HG03378 (cell line): ENCODE measurements around the gene SLC5A2.
"Not testable (repeated sequence)": the region's sequence is repeated elsewhere in the genome, so short reads cannot be mapped to it uniquely, and the experiment has no call there.

Experiments used
- ATAC-seq: cut with Tn5 transposase; IDR thresholded peaks from one replicate; pipeline ENCODE4 v1.9.1; 2021; ENCODE audit warnings: mild to moderate bottlenecking, moderate library complexity; ENCODE audit not compliant: unreplicated experiment

The SLC5A2 gene

DNA sequence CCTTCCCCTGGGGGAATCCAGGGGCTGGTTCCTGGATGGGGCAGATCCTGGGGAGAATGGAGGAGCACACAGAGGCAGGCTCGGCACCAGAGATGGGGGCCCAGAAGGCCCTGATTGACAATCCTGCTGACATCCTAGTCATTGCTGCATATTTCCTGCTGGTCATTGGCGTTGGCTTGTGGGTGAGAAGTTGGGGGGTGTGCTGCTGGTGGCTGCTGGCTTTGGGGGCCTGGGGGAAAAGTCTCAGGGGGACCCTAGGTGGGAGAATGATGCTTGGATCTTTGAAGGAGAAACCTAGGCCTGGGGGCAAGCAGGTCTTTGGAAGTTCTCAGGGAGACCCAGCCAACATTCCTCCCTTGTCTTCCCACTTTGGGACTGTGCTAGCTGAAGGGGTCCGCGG is at the start of gene SLC5A2:
TSS of gene SLC5A2 (plus strand) at position 43 of the 400 bp plus-strand sequence. CDS start at position 57, 14 bp downstream.
- no peak for ATAC-seq

DNA sequence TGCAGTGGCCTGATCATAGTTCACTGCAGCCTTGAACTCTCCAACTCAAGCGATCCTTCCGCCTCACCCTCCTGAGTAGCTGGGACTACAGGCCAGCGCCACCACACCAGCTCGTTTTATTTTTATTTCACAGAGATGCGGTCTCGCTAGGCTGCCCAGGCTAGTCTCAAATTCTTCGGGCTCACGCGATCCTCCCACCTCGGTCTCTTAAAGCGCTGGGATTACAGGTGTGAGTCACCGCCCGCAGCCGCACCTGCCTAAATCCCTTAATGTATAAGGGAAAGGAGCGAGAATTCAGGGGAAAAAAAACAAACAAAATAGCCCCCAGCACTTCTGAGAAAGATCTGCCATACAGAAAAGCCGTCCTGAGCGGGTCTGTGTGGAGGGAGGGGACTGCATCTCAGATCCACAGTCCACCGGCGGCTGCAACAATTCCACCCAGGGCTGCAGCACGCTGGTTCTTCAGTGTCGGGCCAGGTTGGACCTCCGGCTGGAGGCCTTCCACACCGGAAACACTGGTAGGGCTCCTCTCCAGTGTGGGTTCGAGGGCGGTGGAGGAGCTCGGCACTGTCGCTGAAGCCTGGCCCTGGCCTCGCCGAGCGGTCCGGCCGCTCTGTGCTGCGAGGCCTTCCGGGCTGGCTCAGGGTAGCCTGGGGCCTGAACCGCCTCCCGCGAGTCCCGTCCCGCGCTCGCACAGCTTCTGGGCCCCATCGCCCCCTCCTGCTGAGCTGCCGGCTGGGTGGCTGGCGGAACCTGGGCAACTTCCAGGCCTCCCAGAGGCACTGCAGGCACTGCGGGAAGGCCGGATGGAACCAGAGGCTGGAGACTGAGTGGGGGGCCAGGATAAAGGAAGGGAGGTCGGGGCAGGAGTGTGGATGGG is 47.3 kb upstream of the SLC5A2 start:
- ATAC-seq: no peak

DNA sequence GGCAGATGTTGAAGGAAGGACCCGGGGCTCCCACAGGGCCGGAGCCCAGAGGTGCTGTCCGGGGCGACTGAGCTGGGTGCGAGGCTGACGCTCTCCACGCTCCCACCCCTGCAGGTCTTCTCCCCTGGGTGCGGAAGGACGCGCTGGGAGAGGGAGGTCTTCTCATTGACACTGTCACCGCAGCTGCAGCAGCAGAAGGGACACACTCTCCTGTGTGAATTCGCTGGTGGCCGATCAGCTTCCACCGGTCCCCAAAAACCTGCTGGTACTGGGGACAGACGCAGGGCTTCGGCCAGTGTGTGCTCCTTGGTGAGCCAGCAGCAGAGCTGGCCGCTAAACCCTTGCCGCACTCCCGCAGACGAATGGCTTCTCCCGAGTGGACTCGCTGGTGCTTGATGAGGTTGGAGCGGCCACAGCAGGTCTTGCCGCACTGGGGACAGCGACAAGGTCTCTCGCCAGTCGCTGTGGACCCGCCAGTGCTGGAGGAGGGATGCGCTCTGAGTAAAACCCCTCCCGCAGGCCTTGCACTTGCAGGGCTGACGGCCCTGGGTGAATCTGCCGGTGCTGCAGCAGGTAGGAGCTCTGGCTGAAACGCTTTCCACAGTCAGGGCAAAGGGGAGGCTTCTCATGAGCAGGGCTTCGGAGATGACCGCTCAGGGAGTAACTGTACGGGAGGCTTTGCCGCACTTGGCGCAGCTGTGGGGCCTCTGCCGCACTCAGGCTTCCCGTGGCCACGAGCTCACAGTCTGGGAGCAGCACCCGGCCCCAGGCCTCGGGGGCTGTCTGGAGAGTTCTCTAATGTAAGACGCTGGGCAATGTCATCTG is 46.5 kb upstream of the SLC5A2 start:
- ATAC-seq: no peak

DNA sequence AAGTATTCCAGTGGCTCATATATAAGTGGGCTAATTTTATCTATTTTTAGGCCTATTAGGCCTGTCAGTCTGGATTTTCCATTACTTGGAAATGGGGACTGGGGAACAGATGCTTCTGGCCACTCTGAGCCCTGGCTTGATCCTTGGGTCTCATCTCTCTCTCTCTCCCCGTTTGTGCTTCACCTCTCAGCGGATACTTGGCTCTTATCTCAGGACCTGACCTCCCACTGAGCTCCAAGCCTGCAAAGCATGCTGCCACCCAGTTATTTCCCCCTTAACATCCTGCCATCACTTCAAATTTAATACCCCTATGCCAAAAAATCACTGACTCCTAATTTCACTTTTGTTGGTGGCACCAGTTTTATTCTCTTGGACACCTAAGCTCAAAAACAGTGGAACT is 44.5 kb upstream of the SLC5A2 start:
- ATAC-seq: no peak

DNA sequence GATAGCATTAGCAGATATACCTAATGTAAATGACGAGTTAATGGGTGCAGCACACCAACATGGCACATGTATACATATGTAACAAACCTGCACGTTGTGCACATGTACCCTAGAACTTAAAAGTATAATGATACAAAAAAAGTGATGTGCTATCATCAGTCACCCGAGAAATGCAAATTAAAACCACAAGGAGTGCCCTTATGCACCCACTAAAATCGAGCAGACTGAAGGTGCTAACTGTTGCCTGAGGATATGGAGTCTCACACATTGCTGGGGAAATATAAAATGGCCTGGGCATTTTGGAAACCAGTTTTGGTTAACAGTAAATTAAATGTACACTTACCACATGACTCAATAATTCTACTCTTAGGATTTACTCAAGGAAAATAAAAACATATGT is 43.9 kb upstream of the SLC5A2 start:
- not testable (repeated sequence) for ATAC-seq

DNA sequence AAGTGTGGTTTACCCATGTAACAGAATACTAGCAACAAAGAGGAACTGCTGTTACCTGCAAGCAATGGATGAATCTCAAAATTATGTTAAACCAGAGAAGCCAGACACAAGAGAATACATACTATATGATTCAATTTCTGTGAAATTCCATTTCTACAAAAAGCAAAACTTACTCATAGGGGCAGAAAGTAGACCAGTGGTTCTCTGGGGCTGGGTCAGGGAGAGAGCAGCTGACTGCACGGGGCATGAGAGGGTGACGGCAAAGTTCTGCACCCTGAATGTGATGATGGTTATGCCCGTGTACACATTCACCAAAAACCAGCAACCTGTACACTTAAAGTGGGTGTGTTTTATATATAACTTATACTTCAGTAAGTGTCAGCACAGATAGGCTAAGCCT is 43.4 kb upstream of the SLC5A2 start:
- ATAC-seq: no peak

DNA sequence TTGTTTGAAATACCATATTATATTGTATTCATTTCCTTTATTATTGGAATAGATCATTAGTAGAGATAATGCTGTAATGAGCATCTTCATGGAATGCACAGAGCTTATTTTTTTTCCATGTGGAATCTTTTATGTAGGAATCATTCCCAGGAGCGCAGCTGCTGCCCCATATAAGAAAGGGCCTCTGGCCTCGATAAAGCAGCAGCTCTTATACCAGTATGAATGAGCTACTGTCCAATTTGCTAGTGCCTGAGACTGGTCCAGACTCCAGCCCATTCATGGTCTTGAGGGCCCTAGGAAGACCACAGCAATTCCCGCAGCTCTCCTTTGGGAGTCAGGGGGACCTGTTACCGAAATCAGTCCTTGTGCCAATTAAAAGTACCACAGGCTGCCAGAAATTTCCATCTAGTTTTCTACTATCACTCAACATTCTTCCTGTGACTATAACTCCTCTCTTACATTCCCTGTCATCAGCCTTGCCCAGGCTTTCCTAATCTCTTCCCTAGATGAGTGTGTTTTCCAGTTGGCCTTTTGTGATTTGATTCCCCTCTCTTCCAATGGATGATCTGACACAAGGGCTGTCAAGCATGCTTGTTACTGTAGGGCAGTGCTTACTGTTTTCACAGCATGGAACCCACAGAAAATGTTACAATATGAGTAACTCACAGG is 42.3 kb upstream of the SLC5A2 start:
- ATAC-seq: no peak

DNA sequence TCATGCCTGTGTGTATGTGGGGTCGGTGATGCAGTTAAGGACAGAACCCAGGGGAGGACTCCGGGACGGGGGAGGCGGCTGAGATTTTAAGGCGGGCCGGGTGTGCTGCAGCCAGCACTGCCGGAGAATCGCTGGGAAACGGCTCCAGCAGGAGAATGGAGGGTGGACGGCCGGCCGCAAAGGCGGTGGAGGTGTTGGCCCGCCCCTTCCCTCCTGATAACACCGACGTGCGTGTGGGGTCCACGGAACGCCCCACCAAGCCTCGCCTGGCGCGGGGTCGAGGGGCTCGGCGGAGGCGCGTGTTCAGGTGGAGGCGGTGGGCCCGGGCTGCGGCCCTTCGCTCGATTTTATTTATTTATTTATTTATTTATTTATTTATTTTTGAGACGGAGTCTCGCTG is 41.0 kb upstream of the SLC5A2 start:
- ATAC-seq: no peak

DNA sequence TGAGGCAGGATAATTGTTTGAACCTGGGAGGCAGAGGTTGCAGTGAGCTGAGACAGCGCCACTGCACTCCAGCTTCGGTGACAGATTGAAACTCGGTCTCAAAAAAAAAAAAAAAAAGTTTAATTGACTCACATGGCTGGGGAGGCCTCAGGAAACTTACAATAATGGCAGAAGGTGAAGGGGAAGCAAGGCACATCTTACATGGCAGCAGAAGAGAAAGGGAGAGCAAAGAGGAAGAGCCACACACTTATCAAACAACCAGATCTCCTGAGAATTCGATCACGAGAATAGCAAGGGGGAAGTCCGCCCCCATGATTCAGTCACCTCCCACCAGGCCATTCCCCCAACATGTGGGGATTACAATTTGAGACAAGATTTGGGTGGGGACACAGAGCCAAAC is 37.0 kb upstream of the SLC5A2 start:
- ATAC-seq: not testable (repeated sequence)

DNA sequence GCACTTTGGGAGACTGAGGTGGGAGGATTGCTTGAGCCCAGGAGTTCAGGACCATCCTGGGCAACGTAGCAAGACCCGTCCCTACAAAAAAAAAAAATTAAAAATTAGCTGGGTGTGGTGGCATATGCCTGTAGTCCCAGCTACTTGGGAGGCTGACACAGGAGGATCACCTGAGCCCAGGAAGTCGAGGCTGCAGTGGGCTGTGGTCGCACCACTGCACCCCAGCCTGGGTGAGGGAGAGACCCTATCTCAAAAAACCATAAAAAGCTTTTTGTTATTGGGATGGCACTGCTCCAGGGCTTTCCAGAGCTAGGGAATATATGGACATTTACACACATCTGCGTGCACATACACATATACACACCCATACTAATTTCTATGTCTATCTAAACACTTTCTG is 31.7 kb upstream of the SLC5A2 start:
- no peak for ATAC-seq

DNA sequence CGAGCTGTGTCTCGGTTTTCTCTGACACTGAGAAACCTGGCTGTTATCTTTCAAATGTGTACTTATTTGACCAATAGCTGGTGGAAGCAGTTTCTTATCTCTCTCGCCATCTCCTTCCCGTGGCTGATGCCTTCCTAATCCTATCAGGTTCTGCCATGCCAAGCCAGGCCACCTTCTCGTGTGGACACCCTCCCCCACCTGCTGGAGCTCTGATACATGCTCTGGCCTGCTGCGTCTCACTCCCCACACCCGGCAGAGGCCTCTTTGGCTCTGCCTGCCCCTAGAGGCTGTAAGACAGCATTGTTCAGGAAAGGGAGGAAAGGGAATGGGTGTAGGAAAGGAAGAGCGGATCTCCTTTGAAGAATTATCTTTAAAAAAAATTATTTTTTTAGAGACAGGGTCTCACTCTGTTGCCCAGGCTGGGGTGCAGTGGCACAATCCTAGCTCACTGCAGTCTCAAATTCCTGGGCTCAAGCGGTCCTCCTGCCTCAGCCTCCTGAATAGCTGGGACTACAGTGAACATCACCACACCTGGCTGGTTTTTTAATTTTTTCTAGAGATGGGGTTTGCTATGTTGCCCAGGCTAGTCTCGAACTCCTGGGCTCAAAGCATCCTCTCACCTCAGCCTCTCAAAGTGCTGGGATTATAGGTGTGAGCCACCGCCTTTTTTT is 31.1 kb upstream of the SLC5A2 start:
- no peak for ATAC-seq

DNA sequence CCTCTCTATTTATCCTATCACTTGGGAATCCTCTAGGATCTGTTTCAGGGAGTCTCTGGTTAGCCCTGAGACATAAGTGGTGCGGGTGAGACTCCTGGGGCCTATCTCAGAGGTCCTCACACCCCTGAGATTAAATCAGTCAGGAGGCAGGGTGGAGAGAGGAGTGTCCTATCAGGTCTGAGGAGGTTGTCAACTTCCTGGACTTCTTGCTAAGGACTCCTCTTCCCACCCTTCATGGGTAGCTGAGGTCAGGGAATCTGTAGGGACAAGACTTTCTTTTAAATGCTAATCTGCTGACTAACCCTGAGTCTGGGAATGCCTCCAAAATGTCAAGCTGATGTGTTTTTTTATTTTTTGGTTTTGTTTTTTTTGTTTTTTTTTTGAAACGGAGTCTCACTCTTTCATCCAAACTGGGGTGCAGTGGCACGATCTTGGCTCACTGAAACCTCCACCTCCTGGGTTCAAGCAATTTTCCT is 30.3 kb upstream of the SLC5A2 start:
- no peak for ATAC-seq

DNA sequence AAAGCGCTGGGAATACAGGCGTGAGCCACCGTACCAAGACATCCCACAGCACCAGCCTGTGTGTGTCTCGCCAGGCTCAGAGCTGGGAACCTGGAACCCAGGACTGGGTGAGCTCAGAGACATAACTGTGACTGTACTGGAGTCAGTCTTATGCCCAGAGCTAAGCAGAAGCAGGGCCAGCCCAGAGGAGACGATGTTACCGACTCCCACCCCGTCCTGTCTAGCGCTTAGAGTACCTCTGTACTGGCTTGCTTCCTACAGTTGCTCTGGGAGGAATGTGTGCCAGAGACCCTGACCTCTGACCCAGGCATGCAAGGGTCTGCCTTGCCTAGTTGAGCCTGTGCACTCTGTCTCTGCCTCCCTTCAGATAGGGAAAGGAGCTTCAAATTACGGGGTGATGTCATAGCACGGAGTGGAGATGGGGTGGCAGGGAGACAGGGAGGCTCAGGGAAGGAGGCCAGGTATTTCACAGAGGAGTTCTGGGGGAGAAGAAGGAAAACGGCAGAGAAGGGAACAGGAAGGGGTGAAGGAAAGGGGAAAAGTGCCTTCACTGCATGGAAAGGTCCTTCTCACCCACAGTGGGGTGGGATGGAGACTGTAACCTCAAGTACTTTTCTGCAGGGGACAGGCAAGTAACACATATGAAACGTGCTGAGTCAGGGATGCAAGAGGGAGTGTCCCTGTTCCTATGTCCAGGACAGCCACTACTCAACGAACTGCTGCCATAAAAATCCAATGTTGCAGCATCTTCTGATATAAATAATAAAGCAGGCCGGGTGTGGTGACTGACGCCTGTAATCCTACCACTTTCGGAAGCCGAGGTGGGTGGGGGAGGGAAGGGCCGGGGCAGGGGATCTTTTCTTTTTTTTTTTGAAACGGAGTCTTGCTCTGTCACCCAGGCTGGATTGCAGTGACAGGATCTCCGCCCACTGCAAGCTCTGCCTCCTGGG is 29.4 kb upstream of the SLC5A2 start:
- no peak for ATAC-seq

DNA sequence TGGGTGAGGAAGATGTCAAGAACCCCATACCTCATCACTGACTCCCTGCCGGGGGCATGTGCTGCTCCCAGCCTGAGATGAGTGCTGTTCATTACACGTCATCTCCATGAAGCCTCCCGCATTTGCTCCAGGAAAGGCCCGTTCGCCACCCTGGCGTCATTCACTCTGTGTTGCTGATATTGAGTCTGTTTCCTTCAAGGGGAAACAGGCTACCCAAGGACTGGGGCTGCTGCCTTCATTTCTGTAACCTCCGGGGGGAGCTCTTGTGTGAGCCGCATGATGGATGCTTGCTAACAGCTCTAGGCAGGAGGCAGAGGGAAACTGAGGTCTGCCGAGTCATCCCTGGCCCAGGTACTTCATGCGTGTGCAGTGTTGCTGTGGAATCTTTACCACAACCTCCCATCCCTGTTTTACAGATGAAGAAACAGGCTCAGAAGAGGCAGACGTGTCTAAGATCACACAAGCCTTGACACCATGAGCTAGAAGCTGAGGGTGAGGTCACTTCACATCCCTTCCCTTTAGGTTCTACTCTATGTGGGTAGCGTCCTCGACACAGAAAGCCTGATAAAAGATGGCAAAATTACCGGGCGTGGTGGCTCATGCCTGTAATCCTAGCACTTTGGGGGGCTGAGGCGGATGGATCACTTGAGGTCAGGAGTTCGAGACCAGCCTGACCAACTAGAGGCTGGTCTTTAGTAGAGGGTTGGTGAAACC is 27.2 kb upstream of the SLC5A2 start:
- ATAC-seq: no peak

DNA sequence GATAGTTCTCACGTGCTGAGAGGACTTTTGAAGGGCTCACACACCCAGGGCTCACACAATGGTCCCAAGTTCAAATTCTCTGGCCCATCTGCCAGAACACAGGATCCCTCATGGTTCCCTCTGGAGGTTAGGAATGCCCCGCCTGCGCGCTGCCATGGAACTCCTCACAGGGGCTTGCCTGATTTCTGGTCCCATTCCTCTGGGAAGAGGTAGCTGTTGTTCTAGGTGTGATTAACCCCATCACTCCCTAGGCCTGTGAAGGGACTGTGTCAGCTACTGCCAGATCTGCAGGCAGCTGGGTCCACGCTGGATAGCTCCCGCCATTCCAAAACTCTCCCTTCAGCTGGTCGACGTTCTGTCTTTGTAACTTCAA is 25.9 kb upstream of the SLC5A2 start:
- no peak for ATAC-seq

DNA sequence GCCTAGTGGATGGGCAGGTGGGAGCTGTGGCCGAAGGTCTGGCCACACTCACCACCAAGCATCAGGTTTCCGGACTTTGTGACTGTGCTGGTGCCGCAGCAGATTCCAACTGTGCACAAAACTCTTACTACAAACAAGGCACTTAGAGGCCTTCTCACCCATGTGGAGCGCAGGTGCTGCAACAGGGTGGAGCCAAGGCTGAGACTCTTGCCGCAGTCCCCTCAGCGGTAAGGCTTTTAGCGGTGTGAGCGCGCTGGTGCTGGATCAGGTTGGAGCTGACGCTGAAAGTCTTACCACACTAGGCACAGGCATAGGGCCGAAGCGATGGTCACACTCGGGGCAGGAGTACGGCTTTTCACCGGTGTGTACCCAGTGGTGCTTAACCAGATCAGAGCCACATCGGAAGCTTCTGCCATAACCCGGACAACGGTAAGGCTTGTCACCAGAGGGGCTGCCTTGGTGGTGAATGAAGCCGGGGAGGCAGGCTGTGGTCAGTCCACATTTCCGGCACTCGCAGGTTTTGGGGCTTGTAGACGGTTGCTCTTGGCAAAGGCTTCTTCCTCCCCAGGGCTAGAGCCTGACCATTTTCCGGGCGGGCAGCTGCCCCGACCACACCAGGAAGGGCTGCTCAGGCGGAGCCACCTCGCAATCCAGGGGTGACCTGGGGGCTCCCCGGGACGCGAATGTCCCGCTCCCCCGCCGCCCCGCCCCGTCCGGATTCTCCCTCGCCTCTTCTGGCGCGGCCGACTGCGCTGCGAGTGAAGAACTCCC is 24.7 kb upstream of the SLC5A2 start:
- peak; percentile 4 for ATAC-seq

DNA sequence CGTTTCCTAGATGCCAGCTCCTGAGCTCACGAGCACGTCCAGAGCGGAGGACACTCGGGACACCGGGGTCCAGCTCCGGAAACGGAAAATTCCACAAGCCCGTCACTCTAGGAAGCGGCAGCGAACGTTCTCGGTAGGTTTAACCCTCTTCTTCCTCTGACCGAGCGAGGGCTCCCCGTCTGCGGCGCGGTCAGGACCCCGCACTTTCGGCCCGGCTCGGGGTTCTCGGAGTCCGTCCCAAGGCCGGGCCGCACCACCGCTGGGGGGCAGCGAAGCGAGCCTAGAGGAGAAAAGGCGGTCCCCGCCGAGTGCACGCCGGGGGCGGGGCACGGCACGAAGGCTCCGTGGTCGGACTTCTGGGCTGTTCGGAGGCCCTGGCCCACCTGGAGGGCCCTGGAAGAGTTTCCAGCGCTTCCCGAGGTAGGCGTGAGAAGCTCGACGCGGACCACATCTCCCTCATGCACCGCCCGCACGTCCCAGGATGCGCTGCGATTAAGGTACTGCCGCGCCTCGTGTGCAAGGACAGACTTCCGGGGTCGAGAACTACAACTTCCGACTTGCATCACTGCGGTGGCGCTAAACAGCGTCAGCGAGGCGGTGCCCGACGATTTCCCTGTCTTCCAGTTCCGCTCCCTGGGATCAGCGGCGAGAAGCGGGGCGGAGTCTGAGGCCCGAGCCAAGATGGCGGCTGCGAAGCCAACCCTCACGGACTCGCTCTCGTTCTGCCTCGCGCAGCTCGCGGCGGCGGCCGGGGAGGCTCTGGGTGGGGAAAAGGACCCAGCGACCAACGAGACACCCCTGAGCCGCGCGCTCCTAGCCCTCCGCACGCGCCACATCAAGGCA is 23.9 kb upstream of the SLC5A2 start, which contains the start of gene ARMC5:
TSS of gene ARMC5 (plus strand) at position 658 of the 843 bp plus-strand sequence. CDS start at position 682, 24 bp downstream.
- ATAC-seq: peak; percentile 73
